H9 (cell line): Measurements from ENCODE around the gene RSPRY1. TPM values are rescaled to one million over a fixed set of nuclear protein-coding genes. Genes with fewer than 3 reads are reported as not detected.

Experiments used
- DNase-seq: peaks from one replicate; pipeline ENCODE4 v3.0.0-alpha.2; 2017
- H2AFZ ChIP-seq: one replicate; pipeline ENCODE4 v1.6.1; 2013; ENCODE audit warnings: mild to moderate bottlenecking, low read length, control low read depth, moderate library complexity
- H2AK5ac ChIP-seq: 2 replicates; pipeline ENCODE4 v1.6.1; 2013; ENCODE audit warnings: low read length, control low read depth, mixed read lengths; ENCODE audit not compliant: insufficient read length
- H2BK120ac ChIP-seq: one replicate; pipeline ENCODE4 v1.6.1; 2013; ENCODE audit warnings: low read depth, mild to moderate bottlenecking, low read length, control low read depth, inconsistent platforms; ENCODE audit not compliant: poor library complexity, severe bottlenecking
- H2BK12ac ChIP-seq: 2 replicates; pipeline ENCODE4 v1.6.1; 2013; ENCODE audit warnings: low read length, control low read depth, mixed read lengths, low read depth; ENCODE audit not compliant: insufficient read length
- H2BK15ac ChIP-seq: 2 replicates; pipeline ENCODE4 v1.6.1; 2013; ENCODE audit warnings: low read depth, low read length, control low read depth
- H2BK20ac ChIP-seq: one replicate; pipeline ENCODE4 v1.6.1; 2013; ENCODE audit warnings: low read depth, mild to moderate bottlenecking, low read length, control low read depth, inconsistent platforms; ENCODE audit not compliant: poor library complexity, severe bottlenecking
- H2BK5ac ChIP-seq: 2 replicates; pipeline ENCODE4 v1.6.1; 2013; ENCODE audit warnings: low read length, control low read depth, mixed read lengths; ENCODE audit not compliant: insufficient read length
- H3K14ac ChIP-seq: 2 replicates; pipeline ENCODE4 v1.6.1; 2013; ENCODE audit warnings: low read length, control low read depth; ENCODE audit not compliant: insufficient read depth
- H3K18ac ChIP-seq: 2 replicates; pipeline ENCODE4 v1.6.1; 2013; ENCODE audit warnings: low read depth, mild to moderate bottlenecking, mixed read lengths, low read length, control low read depth; ENCODE audit not compliant: insufficient read length
- H3K23ac ChIP-seq: 2 replicates; pipeline ENCODE4 v1.6.1; 2013; ENCODE audit warnings: low read length, control low read depth, mixed read lengths, low read depth; ENCODE audit not compliant: insufficient read length
- H3K23me2 ChIP-seq: 2 replicates; pipeline ENCODE4 v1.6.1; 2013; ENCODE audit warnings: low read depth, mild to moderate bottlenecking, mixed read lengths, low read length, control low read depth; ENCODE audit not compliant: insufficient read length, poor library complexity, severe bottlenecking
- H3K27ac ChIP-seq: 2 replicates; pipeline ENCODE4 v1.5.1; 2013; ENCODE audit warnings: low read length, control low read depth, mixed read lengths, low read depth; ENCODE audit not compliant: insufficient read length
- H3K27me3 ChIP-seq: 2 replicates; pipeline ENCODE4 v1.6.1; 2013; ENCODE audit warnings: low read length, control low read depth, inconsistent platforms; ENCODE audit not compliant: insufficient read depth
- H3K4ac ChIP-seq: 2 replicates; pipeline ENCODE4 v1.6.1; 2013; ENCODE audit warnings: low read depth, mild to moderate bottlenecking, control low read depth, inconsistent platforms, low read length, moderate library complexity
- H3K4me1 ChIP-seq: 2 replicates; pipeline ENCODE4 v1.6.1; 2013; ENCODE audit warnings: low read length, control low read depth, inconsistent platforms; ENCODE audit not compliant: insufficient read depth
- H3K4me2 ChIP-seq: 2 replicates; pipeline ENCODE4 v1.6.1; 2013; ENCODE audit warnings: low read length, control low read depth, mixed read lengths; ENCODE audit not compliant: insufficient read length, insufficient read depth
- H3K56ac ChIP-seq: 2 replicates; pipeline ENCODE4 v1.6.1; 2013; ENCODE audit warnings: low read depth, mild to moderate bottlenecking, mixed read lengths, low read length, control low read depth; ENCODE audit not compliant: insufficient read length
- H3K79me1 ChIP-seq: 2 replicates; pipeline ENCODE4 v1.6.1; 2013; ENCODE audit warnings: low read depth, mild to moderate bottlenecking, moderate library complexity, low read length, control low read depth, inconsistent platforms; ENCODE audit not compliant: insufficient read depth, poor library complexity, severe bottlenecking
- H3K79me2 ChIP-seq: 2 replicates; pipeline ENCODE4 v1.6.1; 2013; ENCODE audit warnings: low read length, control low read depth, inconsistent platforms; ENCODE audit not compliant: insufficient read depth
- H3K9ac ChIP-seq: 2 replicates; pipeline ENCODE4 v1.6.1; 2013; ENCODE audit warnings: low read length, control low read depth, mixed read lengths; ENCODE audit not compliant: insufficient read length; ENCODE audit errors: extremely low read depth
- H3K9me3 ChIP-seq: one replicate; pipeline ENCODE4 v1.6.1; 2013; ENCODE audit warnings: low read depth, low read length, inconsistent platforms; ENCODE audit not compliant: control insufficient read depth
- H3T11ph ChIP-seq: one replicate; pipeline ENCODE4 v1.6.1; 2013; ENCODE audit warnings: mild to moderate bottlenecking, low read length, control low read depth, inconsistent platforms
- H4K20me1 ChIP-seq: one replicate; pipeline ENCODE4 v1.6.1; 2013; ENCODE audit not compliant: control insufficient read depth, insufficient read length, insufficient read depth
- H4K5ac ChIP-seq: 2 replicates; pipeline ENCODE4 v1.6.1; 2013; ENCODE audit warnings: low read depth, mild to moderate bottlenecking, mixed read lengths, low read length, control low read depth; ENCODE audit not compliant: insufficient read length
- H4K8ac ChIP-seq: replicated peaks from 2 replicates; pipeline ENCODE4 v1.6.1; 2013; ENCODE audit warnings: low read length, control low read depth, mixed read lengths, low read depth; ENCODE audit not compliant: insufficient read length
- H4K91ac ChIP-seq: 2 replicates; pipeline ENCODE4 v1.6.1; 2013; ENCODE audit warnings: low read depth, mild to moderate bottlenecking, moderate library complexity, mixed read lengths, low read length, control low read depth; ENCODE audit not compliant: insufficient read length
- H3K27ac Mint-ChIP-seq, 3 experiments: 2 replicates in 2 of 3; 3 replicates in 1 of 3; pipeline ENCODE4 v1.8.0; 2020 to 2021; ENCODE audit warnings: mixed read lengths in 3 of 3, mild to moderate bottlenecking in 1 of 3, moderate library complexity in 1 of 3
- H3K27me3 Mint-ChIP-seq: 2 replicates; pipeline ENCODE4 v1.8.0; 2021; ENCODE audit warnings: low read depth, mild to moderate bottlenecking, moderate library complexity, mixed read lengths
- H3K36me3 Mint-ChIP-seq, 3 experiments: 2 replicates in 2 of 3; 3 replicates in 1 of 3; pipeline ENCODE4 v1.8.0; 2020 to 2021; ENCODE audit warnings: low read depth in 3 of 3, mixed read lengths in 3 of 3; ENCODE audit not compliant: insufficient read depth in 1 of 3
- H3K4me1 Mint-ChIP-seq, 2 experiments: 2 replicates each; pipeline ENCODE4 v1.8.0; 2020; ENCODE audit warnings: mixed read lengths in 2 of 2
- H3K4me3 Mint-ChIP-seq, 2 experiments: 2 replicates in 1 of 2; 3 replicates in 1 of 2; pipeline ENCODE4 v1.8.0; 2020 to 2021; ENCODE audit warnings: mild to moderate bottlenecking in 2 of 2, mixed read lengths in 2 of 2, moderate library complexity in 1 of 2
- H3K9me3 Mint-ChIP-seq, 2 experiments: 2 replicates in 1 of 2; 3 replicates in 1 of 2; pipeline ENCODE4 v1.8.0; 2020; ENCODE audit warnings: mild to moderate bottlenecking in 2 of 2, mixed read lengths in 2 of 2, moderate library complexity in 1 of 2
- WGBS: extraction: QIAGEN DNeasy Blood & Tissue Kit; methylation state at CpG from one replicate; pipeline ENCODE4 v1.1.7; 2013; ENCODE audit warnings: missing lambda C conversion rate, low lambda C conversion rate, mixed read lengths; ENCODE audit not compliant: insufficient read length; ENCODE audit errors: extremely low coverage; 5-methylcytosine and 5-hydroxymethylcytosine counted together
- total RNA-seq: library from RNA; stranded (reverse); gene quantifications from 2 replicates; pipeline ENCODE4 v1.2.1, GENCODE V29; 2021
- TF ChIP-seq, protein P1 (sequence below): fragments of 200-600 bp; sonication (generic); conservative IDR thresholded peaks from 3 replicates; pipeline ENCODE4 v1.8.0; 2021; ENCODE audit warnings: antibody characterized with exemption, mild to moderate bottlenecking

Gene RSPRY1
- total RNA-seq, 1 experiment from 2014 or later: 36.1 TPM

- no peak overlapping the region for H3K4ac ChIP-seq
- H4K5ac ChIP-seq: no peak overlapping the region
- H3K4me1 ChIP-seq: peaks cover 11% of the 10 kb centered on the region; the same call in 1 of the 2 replicates
- peak; percentile 27 for DNase-seq
- Mint-ChIP-seq H3K27me3 (no peaks in the 10 kb centered on the region; the same call in none of the 2 replicates), H3K4me1 (peaks cover 37 to 44% of the 10 kb centered on the region in 2 experiments), H3K36me3 (peaks cover 0 to under 1% (median 0%) of the 10 kb centered on the region in 3 experiments; a peak in 3 of 7 replicates), H3K27ac (peak overlapping the region in 1 of 3 experiments; percentile 66; a peak in 1 of 7 replicates), H3K4me3 (no peak overlapping the region), H3K9me3 (no peaks in the 10 kb centered on the region)
- WGBS: no CpG with 5 or more reads among the region's 14 CpGs
- no peak overlapping the region for H4K91ac ChIP-seq
- H3K9ac ChIP-seq: no peak overlapping the region
- H3K18ac ChIP-seq: no peak overlapping the region
- H2BK20ac ChIP-seq: no peak overlapping the region
- no peak overlapping the region for H2BK12ac ChIP-seq
- no peak overlapping the region for H2AK5ac ChIP-seq
- no peaks in the 10 kb centered on the region for H3K27me3 ChIP-seq
- no peaks in the 10 kb centered on the region for H4K20me1 ChIP-seq
- H3K23ac ChIP-seq: no peak overlapping the region
- H3K79me1 ChIP-seq: no peaks in the 10 kb centered on the region
- no peak overlapping the region for H2BK120ac ChIP-seq
- no peak overlapping the region for H3K27ac ChIP-seq
- H4K8ac ChIP-seq: no peak overlapping the region
- TF ChIP-seq, protein P1, sequence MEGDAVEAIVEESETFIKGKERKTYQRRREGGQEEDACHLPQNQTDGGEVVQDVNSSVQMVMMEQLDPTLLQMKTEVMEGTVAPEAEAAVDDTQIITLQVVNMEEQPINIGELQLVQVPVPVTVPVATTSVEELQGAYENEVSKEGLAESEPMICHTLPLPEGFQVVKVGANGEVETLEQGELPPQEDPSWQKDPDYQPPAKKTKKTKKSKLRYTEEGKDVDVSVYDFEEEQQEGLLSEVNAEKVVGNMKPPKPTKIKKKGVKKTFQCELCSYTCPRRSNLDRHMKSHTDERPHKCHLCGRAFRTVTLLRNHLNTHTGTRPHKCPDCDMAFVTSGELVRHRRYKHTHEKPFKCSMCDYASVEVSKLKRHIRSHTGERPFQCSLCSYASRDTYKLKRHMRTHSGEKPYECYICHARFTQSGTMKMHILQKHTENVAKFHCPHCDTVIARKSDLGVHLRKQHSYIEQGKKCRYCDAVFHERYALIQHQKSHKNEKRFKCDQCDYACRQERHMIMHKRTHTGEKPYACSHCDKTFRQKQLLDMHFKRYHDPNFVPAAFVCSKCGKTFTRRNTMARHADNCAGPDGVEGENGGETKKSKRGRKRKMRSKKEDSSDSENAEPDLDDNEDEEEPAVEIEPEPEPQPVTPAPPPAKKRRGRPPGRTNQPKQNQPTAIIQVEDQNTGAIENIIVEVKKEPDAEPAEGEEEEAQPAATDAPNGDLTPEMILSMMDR: no peak
- no peaks in the 10 kb centered on the region for H3K23me2 ChIP-seq
- no peaks in the 10 kb centered on the region for H3K79me2 ChIP-seq
- H2BK15ac ChIP-seq: no peak overlapping the region
- H3T11ph ChIP-seq: no peak overlapping the region
- H3K4me2 ChIP-seq: no peak overlapping the region
- H2BK5ac ChIP-seq: no peak overlapping the region
- no peaks in the 10 kb centered on the region for H3K9me3 ChIP-seq
- no peak overlapping the region; the same call in 1 of the 2 replicates for H3K14ac ChIP-seq
- H3K56ac ChIP-seq: no peak overlapping the region
- no peak overlapping the region for H2AFZ ChIP-seq
Observed at GRCh38 chr16:57145046-57146021, 40.8 kb upstream of the RSPRY1 start.
